Stimulated activated CD8-positive, alpha-beta memory T cell treated with anti-CD3 and anti-CD28 coated beads, Interleukin-2, amount 100 ng/mL, for 1 hour (primary cell): ENCODE results near the gene SNRPE.

Source experiments
- DNase-seq, 2 donors: peaks; one replicate each; pipeline ENCODE4 v3.0.0-alpha.2; 2020; ENCODE audit warnings: low read depth in 2 of 2

The SNRPE gene

DNA sequence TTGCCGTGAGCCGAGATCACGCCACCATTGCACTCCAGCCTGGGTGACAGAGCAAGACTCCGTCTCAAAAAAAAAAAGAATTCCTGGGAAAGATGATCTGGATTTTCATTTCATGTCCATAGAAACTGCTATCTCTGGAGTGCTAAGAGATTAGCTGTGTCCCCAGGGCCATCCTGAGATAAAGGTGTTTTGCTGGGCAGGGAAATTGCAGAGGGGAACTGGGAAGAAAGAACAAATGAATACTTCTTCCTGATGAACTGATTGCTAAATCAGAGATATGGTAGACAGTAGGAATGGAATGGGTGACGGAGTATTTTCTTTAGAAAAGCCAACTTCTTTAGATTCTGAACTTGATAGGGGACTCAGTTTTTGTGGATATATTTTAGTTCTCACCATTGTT lies 19.2 kb downstream of the SNRPE start:
- no peak for DNase-seq

DNA sequence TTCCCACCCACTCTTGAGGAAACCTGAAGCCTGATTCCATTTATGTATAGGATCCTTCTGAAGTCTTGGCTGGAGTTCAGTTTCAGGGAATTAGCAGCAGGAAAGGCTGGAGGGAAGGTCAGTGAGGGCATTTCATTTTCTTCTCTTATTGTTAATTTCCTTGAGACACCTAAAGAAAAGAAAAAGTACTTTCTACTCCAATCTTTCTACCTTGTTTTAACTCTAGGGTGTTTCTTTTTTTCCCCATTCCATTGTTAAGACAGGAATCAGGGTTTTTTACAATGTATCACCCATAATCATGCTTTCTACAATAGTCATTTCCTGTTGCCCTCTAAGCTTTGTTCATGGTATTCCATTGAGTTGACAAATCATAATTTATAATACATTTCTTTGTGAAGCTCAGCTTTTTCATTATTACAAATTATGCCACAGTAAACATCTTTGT lies 27.4 kb downstream of the SNRPE start:
- DNase-seq: no peak

DNA sequence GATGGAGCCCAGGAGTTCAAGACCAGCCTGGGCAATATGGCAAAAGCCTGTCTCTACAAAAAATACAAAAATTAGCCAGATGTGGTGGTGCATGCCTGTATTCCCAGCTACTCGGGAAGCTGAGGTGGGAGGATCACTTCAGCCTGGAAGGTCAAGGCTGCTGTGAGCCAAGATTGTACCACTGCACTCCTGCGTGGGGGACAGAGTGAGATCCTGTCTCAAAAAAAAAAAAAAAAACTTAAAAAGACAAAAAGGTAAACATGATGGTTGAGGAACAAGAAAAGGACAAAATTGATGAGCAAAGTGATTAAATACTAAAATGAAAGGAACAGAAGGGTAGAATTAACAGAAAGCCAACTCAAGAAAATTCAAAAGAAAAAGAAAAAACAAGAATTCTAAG lies 30.6 kb downstream of the SNRPE start:
- no peak for DNase-seq

DNA sequence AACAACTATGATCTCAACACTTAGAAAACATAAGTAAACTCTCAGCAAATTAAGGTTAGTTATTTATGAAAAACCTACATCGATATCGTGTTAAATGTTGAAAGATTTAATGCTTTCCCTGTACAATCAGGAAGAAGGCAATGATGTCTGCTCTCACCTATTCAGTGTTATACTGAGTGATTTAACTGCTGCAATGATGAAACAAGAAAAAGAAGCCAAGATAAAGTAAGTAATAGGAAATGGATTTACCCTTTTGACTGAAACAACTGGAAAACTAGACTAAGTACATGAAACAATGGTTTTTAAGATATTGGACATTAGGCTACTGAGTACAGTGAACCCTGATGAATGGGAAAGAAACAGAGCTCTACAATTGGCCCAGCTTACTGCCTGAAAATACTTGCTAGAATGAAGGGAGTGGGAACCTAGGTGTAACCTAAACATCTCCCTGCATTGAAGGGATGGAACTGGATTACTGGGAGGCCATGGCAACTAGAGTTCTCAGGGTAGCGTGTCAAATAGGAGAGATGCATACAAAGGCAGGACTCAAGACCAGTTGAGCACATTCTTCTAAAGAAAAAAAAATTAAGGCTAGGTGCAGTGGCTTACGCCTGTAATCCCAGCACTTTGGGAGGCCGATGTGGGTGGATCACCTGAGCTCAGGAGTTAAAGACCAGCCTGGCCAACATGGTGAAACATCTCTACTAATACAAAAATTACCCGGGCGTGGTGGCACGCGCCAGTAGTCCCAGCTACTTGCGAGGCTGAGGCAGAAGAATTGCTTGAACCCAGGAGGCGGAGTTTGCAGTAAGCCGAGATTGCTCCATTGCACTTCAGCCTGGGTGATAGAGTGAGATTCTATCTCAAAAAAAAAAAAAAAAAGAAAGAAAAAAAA lies 37.3 kb downstream of the SNRPE start:
- no peak for DNase-seq

DNA sequence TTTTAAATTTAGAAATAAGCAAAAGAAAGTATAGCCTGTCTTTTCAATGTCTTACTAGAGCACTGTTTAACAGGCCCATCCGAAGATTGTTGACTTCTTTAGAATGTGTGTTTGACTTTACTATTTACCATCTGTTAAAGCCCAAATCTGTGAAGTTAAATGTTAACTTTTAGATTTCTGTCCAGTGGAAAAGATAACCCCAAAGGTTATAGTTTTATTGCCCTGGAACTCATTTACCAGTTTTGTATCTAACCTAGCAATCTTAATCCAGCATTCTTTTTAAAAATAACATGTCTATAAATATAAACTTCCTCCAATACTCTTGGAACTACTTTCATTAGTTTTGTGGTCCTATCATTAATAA lies 37.9 kb downstream of the SNRPE start:
- no peak for DNase-seq

DNA sequence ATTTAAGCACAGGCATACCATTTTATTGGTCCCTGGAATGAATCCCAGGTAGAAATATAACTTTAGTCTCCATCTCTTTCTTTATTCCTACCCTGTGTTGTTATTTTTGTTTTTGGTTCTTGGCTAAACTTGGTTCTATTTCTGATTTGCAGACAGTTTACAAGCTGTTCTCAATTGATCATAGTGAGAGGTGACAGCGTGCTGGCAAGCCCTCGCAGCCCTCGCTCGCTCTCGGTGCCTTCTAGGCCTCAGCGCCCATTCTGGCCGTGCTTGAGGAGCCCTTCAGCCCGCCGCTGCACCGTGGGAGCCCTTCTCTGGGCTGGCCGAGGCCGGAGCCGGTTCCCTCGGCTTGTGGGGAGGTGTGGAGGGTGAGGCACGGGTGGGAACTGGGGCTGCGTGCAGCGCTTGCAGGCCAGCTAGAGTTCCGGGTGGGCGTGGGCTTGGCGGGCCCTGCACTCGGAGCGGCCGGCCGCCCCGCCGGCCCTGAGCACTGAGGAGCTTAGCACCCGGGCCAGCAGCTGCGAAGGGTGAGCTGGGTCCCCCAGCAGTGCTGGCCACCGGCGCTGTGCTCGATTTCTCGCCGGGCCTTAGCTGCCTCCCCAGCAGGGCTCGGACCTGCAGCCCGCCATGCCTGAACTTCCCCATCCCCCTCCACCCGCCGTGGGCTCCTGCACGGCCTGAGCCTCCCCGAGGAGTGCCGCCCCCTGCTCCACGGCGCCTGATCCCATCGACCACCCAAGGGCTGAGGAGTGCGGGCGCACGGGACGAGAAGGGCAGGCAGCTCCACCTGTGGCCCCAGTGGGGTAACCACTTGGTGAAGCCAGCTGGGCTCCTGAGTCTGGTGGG lies 38.7 kb downstream of the SNRPE start:
- DNase-seq: no peak

DNA sequence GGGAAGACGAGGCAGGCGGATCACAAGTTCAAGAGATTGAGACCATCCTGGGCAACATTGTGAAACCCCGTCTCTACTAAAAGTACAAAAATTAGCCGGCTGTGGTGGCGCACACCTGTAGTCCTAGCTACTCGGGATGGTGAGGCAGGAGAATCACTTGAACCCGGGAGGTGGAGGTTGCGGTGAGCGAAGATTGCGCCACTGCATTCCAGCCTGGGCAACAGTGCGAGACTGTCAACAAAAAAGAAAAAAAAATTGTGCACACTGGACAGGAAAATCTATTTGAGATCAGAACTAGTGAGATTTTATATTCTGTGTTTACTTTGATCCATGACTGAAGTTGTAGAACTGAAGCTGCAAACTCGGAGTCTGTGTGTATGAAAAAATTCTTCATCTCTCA lies 40.2 kb downstream of the SNRPE start:
- no peak for DNase-seq

DNA sequence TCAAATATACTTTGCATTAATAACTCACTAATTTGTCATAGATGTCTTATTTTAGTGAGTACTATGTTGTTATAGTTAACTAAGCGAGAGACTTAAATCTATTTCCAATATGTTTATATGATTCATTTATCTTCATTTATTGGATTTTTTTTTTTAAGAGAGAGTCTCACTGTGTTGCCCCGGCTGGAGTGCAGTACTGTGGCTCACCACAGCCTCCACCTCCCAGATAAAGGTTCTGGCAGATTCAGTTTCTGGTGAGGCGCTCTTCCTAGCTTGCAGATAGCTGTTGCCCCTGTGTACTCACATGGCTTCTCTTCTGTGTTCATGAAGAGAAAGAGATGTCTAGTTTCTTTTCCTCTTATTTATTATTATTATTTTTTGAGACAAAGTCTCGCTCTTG lies 43.9 kb downstream of the SNRPE start:
- DNase-seq: no peak

DNA sequence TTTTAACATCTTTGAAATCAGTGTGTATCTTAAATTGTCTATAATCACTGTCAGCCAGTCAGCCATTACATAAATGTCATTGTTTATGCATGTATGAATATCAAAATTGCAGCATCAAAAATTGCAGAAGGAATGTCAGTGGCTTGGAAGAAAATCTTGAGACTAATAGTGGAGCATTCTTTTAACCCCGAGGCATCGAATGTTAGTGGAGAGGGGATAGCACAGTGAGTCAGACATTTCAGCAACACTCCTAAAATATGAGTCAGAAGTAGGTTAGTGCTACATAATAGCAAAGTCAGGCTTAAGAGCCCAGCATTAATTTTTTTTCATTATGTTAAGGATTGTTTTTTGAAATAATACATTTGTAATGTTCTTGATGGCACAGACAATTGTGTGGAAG lies 45.5 kb downstream of the SNRPE start:
- no peak for DNase-seq

DNA sequence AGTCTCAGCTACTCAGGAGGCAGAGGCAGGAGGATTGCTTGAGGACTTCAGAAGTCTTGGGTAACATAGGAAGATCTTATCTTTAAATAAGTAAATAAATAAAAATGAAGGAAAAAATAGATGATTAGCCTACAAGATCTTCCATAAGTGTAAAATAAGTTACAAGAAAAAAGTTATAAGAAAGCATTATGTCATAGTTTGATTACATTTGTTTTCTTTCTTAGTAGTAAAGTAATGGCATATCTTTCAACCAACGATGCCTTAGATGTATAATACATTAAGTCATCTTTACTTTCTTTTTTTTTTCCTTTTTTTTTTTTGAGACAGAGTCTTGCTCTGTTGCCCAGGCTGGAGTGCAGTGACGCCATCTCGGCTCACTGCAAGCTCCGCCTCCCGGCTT lies 46.5 kb downstream of the SNRPE start:
- DNase-seq: no peak

DNA sequence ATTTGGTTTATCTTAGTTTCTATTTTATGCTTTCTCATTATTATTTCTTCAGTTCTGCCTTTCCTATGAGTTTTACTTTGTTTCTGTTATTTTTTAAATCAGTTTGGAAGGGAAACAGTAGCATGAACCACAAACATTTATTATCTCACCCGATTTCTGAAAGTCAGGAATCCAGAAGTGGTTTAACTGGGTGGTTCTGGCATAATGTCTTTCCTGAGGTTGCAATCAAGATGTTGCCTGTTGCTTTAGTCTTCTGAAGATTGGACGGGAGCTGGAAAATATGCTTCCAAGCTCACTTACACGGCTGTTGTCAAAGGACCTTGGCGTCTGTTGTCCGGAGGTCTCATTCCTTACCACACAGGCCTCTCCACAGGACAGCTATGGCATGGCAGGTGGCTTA lies 50.4 kb downstream of the SNRPE start:
- no peak for DNase-seq

DNA sequence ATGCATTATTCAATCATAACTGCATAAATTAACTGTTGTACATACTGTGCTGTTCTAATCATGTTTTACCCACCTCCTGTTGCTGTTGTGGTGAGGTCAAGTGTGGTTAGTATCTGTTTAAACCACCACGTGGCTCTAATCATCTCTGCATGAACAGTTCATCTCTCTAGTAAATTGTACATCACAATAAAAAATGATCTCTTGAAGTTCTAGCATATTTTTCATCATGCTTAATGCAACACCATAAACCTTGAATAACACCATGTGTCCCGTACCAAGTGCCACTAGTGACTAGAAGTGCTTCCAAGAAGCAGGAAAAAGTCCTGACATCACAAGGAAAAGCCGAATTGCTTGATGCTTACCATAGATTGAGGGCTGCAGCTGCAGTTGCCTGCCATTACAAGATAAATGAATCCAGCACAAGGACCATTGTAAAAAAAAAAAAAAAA lies 51.7 kb downstream of the SNRPE start:
- DNase-seq: no peak

DNA sequence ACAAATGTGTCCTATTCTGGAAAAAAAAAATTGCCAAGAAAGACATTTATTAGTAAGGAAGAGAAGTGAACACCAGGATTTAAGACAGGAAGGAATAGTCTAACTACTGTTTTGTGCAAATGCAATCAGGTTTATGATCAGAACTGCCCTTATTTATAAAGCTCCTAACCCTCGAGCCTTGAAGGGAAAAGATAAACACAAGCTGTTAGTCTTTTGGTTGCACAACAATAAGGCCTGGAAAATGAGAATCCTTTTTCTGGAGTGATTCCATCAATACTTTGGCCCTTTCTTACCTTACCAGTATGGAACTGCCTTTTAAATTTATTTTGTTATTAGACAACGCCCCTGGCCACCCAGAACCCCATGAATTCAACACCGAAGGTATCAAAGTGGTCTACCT lies 52.9 kb downstream of the SNRPE start:
- no peak for DNase-seq

DNA sequence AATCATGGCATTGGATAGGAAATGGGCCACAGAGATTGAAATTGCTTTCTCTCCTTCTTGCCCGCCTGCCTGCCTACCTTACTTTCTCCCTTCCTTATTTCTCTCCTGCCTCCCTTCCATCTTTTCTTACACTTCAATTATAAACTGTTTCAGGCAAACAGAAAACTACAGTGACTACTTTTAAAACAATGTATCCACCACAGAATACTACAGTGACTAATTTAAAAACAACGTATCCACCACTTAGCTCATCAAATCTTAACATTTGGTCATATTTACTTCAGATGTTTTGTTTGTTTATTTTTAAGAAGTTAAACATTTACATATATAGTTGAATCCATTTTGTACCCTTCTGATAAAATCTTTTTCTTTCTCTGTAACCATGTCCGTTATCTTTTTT lies 54.4 kb downstream of the SNRPE start:
- no peak for DNase-seq

DNA sequence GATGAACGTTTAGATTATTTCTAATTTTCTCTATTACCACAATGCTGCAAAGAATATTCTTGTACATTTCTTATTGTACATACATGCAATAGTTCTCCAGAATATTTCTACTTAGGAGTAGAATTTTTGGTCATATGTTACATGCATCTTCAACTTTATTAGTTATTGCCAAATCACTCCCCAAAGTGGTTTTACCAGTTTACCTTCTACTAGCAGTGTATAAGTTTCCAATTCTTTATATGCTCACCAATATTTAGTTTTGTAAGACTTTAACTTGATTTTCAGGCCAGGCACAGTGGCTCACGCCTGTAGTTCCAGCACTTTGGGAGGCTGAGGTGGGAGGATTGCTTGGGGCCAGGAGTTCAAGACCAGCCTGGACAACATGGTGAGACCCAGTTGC lies 55.4 kb downstream of the SNRPE start:
- DNase-seq: no peak
